Hepatocyte (in vitro differentiated cells): ENCODE measurements around the gene ZNF276. TPM values are rescaled to one million over a fixed set of nuclear protein-coding genes. Genes with fewer than 3 reads are reported as not detected.

Experiments used
- DNase-seq: peaks from one replicate; pipeline ENCODE4 v3.0.0-alpha.2; 2016; ENCODE audit warnings: low spot score
- H2AFZ ChIP-seq: fragments of 200-600 bp; sonication (generic); 2 replicates; pipeline ENCODE4 v1.6.0; 2016; ENCODE audit warnings: antibody characterized with exemption, mild to moderate bottlenecking
- H3K27ac ChIP-seq: fragments of 200-600 bp; sonication (generic); 2 replicates; pipeline ENCODE4 v1.5.1; 2016; ENCODE audit warnings: mild to moderate bottlenecking
- H3K27me3 ChIP-seq: fragments of 200-600 bp; sonication (generic); 2 replicates; pipeline ENCODE4 v1.6.1; 2016
- H3K36me3 ChIP-seq: fragments of 200-600 bp; sonication (generic); replicated peaks from 2 replicates; pipeline ENCODE4 v1.5.1; 2016; ENCODE audit warnings: low read depth; ENCODE audit not compliant: insufficient read depth
- H3K4me1 ChIP-seq: fragments of 200-600 bp; sonication (generic); 2 replicates; pipeline ENCODE4 v1.5.1; 2016; ENCODE audit warnings: mild to moderate bottlenecking, moderate library complexity; ENCODE audit not compliant: insufficient read depth
- H3K4me2 ChIP-seq: fragments of 200-600 bp; sonication (generic); 2 replicates; pipeline ENCODE4 v1.6.0; 2016
- H3K4me3 ChIP-seq: fragments of 200-600 bp; sonication (generic); 2 replicates; pipeline ENCODE4 v1.5.1; 2016; ENCODE audit warnings: mild to moderate bottlenecking
- H3K79me2 ChIP-seq: fragments of 200-600 bp; sonication (generic); 2 replicates; pipeline ENCODE4 v1.6.0; 2017; ENCODE audit warnings: mild to moderate bottlenecking
- H3K9me2 ChIP-seq: fragments of 200-600 bp; sonication (generic); replicated peaks from 2 replicates; pipeline ENCODE4 v1.6.0; 2017; ENCODE audit warnings: mild to moderate bottlenecking; ENCODE audit not compliant: insufficient read depth
- H3K9me3 ChIP-seq: fragments of 200-600 bp; sonication (generic); 2 replicates; pipeline ENCODE4 v1.5.1; 2016; ENCODE audit warnings: low read depth, mild to moderate bottlenecking
- H4K20me1 ChIP-seq: fragments of 200-600 bp; sonication (generic); 2 replicates; pipeline ENCODE4 v1.6.0; 2016; ENCODE audit warnings: mild to moderate bottlenecking; ENCODE audit not compliant: insufficient read depth, poor library complexity, severe bottlenecking
- EZH2 ChIP-seq: fragments of 200-600 bp; sonication (generic); IDR thresholded peaks from 2 replicates; pipeline ENCODE4 v1.6.1; 2016; ENCODE audit warnings: antibody characterized with exemption, mild to moderate bottlenecking, borderline replicate concordance
- EZH2phosphoT487 ChIP-seq: fragments of 200-600 bp; sonication (generic); IDR thresholded peaks from one replicate; pipeline ENCODE4 v1.6.1; 2018; ENCODE audit warnings: antibody characterized with exemption, mild to moderate bottlenecking, low read depth, moderate library complexity; ENCODE audit not compliant: unreplicated experiment, severe bottlenecking
- WGBS: methylation state at CpG from one replicate; pipeline ENCODE4 v1.1.6; 2016; ENCODE audit warnings: low lambda C conversion rate; ENCODE audit errors: missing lambda C conversion rate; 5-methylcytosine and 5-hydroxymethylcytosine counted together
- polyA plus RNA-seq: library from polyadenylated mRNA; unstranded; fragments of >200 nt; fragmentation: Nextera tagmentation; extraction: Ambion mirVana; gene quantifications from 2 replicates; pipeline ENCODE4 v1.2.1, GENCODE V29; 2016
- total RNA-seq: library from RNA; depleted of rRNA; stranded (reverse); fragments of >200 nt; gene quantifications from 2 replicates; pipeline ENCODE4 v1.2.3, GENCODE V29; 2014
- TF ChIP-seq, protein P1 (sequence below): fragments of 200-600 bp; sonication (generic); IDR thresholded peaks from 2 replicates; pipeline ENCODE4 v1.5.1; 2016; ENCODE audit warnings: antibody characterized with exemption, mild to moderate bottlenecking; ENCODE audit not compliant: poor library complexity

Gene ZNF276
- total and polyA plus RNA-seq, 2 experiments from 2014 or later: 15.0 to 23.2 TPM

- no peaks in the 10 kb centered on the region for H3K36me3 ChIP-seq
- H3K4me3 ChIP-seq: no peak overlapping the region
- no peak overlapping the region for H3K27ac ChIP-seq
- H2AFZ ChIP-seq: no peak overlapping the region
- H3K9me3 ChIP-seq: no peaks in the 10 kb centered on the region
- peaks cover 4% of the 10 kb centered on the region for H4K20me1 ChIP-seq
- no peaks in the 10 kb centered on the region for H3K9me2 ChIP-seq
- no peak for DNase-seq
- H3K4me1 ChIP-seq: no peaks in the 10 kb centered on the region
- no peak for TF ChIP-seq EZH2phosphoT487
- no peak for TF ChIP-seq EZH2
- TF ChIP-seq, protein P1, sequence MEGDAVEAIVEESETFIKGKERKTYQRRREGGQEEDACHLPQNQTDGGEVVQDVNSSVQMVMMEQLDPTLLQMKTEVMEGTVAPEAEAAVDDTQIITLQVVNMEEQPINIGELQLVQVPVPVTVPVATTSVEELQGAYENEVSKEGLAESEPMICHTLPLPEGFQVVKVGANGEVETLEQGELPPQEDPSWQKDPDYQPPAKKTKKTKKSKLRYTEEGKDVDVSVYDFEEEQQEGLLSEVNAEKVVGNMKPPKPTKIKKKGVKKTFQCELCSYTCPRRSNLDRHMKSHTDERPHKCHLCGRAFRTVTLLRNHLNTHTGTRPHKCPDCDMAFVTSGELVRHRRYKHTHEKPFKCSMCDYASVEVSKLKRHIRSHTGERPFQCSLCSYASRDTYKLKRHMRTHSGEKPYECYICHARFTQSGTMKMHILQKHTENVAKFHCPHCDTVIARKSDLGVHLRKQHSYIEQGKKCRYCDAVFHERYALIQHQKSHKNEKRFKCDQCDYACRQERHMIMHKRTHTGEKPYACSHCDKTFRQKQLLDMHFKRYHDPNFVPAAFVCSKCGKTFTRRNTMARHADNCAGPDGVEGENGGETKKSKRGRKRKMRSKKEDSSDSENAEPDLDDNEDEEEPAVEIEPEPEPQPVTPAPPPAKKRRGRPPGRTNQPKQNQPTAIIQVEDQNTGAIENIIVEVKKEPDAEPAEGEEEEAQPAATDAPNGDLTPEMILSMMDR: no peak
- peaks cover 3% of the 10 kb centered on the region for H3K79me2 ChIP-seq
- H3K4me2 ChIP-seq: no peak overlapping the region
- WGBS: 95% methylated on average over 14 of the region's 18 CpGs
- H3K27me3 ChIP-seq: no peaks in the 10 kb centered on the region
These were observed 8.0 kb downstream of the ZNF276 start for GRCh38 chr16:89729293-89729692.

DNA sequence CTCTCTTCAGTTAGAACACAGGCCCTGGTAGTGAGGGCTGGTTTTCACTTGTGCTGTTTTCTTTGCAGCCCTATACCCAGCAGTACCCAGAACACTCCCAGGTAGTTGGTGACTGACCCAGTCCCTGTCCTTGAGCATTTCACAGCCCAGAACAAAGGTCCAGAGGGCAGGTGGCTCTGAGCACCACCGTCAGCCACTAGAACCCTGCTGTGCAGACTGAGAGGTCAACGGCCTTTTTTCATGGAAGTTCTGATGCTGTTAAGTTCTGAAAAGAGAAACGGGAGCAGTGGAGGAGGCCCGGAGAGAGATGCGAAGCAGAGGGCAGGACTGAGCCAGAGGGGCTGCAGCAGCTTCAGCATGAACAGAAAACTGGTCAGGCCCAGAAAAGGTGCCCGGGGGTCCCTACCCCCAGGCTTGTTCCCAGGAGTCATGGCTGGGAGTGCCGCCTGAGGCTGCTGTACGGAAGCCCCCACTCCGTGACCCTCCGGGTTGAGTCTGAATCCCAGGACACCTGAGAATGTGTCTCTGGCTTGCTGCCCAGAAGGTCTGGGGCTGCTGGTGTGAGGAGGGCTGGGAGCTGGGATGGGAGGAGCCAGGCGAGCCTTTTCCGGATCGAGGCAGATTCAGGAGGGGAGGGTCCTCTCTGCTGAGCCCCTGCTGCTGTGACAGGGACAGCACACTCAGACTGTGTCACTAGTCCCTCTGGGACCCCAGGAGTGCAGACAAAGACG, 8.7 kb downstream of the ZNF276 start:
- Histone ChIP-seq H3K27me3 (no peaks in the 10 kb centered on the region), H3K27ac (no peak overlapping the region), H3K9me3 (no peaks in the 10 kb centered on the region), H3K4me1 (no peaks in the 10 kb centered on the region), H3K79me2 (no peaks in the 10 kb centered on the region), H3K4me3 (no peak overlapping the region), H2AFZ (no peak overlapping the region), H3K36me3 (no peaks in the 10 kb centered on the region), H4K20me1 (peaks cover 4% of the 10 kb centered on the region), H3K9me2 (no peaks in the 10 kb centered on the region), H3K4me2 (no peak overlapping the region)
- 61% methylated on average over 14 of the region's 14 CpGs for WGBS
- TF ChIP-seq EZH2: no peak
- TF ChIP-seq, protein P1: no peak
- no peak for DNase-seq

DNA sequence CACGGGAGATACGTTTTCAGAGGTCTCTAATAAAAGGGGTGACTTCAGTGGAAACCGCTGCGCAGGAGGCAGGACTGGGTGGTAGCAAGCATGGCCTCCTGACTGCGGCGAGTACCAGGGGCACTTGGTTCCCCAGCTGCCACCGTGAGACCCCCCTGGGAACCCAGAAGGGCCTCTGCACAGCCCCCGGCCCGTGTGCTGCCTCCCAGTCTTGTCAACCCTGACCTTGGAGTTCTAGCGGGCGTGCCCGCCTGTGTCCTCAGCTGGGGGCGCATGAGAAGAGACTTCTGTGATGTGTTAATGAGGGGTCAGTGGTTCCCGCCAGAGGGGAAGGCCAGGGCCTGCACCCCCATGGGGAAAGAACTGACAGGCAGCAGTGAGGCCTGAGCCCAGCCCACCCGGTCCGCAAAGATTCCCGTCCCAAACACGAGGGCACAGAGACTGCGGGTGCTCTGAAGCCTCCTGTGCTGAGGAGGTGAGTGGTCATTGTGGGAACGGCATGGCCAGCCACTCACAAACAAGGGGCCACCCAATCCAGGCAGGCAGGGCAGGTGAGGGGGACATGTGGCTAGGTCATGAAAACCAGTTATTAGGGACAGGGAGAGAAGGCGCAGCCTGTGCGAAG, 9.4 kb downstream of the ZNF276 start:
- TF ChIP-seq, protein P1: no peak
- TF ChIP-seq EZH2 (no peak), EZH2phosphoT487 (no peak)
- Histone ChIP-seq H3K9me3 (no peaks in the 10 kb centered on the region), H3K4me2 (no peak overlapping the region), H3K36me3 (no peaks in the 10 kb centered on the region), H3K27me3 (no peaks in the 10 kb centered on the region), H3K27ac (no peak overlapping the region), H3K4me1 (no peaks in the 10 kb centered on the region), H4K20me1 (no peaks in the 10 kb centered on the region), H3K9me2 (no peaks in the 10 kb centered on the region), H3K4me3 (no peak overlapping the region), H2AFZ (no peak overlapping the region), H3K79me2 (no peaks in the 10 kb centered on the region)
- WGBS: 94% methylated on average over 20 of the region's 22 CpGs
- DNase-seq: no peak
